Measurements from ENCODE around the gene C12orf50.

C12orf50 gene

DNA sequence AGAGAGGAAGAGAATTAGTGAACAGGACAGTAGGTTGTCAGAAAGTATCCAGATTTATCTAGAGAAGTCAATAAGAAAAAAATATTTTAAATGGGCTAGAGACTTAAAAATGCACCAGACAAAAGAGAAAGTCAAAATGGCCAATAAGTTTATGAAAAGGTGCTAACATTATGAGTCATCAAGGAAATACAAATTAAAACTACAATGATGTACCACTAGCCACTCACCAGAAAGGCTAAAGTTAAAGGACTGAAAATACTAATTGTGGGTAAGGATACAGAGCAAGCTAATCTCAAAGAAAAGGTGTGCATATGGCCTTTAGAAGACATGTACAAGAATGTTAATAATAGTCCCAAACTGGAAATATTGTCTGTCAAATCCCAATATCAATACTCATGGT, 37.7 kb downstream of the C12orf50 start:
- TF ChIP-seq POLR2AphosphoS5 (IDR thresholded peaks at IDR 0.05; ENCODE audit: low read depth, low read length), result no peak
- TF ChIP-seq, protein P1, sequence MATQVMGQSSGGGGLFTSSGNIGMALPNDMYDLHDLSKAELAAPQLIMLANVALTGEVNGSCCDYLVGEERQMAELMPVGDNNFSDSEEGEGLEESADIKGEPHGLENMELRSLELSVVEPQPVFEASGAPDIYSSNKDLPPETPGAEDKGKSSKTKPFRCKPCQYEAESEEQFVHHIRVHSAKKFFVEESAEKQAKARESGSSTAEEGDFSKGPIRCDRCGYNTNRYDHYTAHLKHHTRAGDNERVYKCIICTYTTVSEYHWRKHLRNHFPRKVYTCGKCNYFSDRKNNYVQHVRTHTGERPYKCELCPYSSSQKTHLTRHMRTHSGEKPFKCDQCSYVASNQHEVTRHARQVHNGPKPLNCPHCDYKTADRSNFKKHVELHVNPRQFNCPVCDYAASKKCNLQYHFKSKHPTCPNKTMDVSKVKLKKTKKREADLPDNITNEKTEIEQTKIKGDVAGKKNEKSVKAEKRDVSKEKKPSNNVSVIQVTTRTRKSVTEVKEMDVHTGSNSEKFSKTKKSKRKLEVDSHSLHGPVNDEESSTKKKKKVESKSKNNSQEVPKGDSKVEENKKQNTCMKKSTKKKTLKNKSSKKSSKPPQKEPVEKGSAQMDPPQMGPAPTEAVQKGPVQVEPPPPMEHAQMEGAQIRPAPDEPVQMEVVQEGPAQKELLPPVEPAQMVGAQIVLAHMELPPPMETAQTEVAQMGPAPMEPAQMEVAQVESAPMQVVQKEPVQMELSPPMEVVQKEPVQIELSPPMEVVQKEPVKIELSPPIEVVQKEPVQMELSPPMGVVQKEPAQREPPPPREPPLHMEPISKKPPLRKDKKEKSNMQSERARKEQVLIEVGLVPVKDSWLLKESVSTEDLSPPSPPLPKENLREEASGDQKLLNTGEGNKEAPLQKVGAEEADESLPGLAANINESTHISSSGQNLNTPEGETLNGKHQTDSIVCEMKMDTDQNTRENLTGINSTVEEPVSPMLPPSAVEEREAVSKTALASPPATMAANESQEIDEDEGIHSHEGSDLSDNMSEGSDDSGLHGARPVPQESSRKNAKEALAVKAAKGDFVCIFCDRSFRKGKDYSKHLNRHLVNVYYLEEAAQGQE (IDR thresholded peaks at IDR 0.05; ENCODE audit: insufficient read depth in 1 of 2, low read depth in 2 of 2, low read length in 2 of 2), result no peak
- TF ChIP-seq TAF1 (IDR thresholded peaks at IDR 0.05; ENCODE audit: borderline replicate concordance, insufficient read depth, low read length), result no peak
- TF ChIP-seq SIN3A (IDR thresholded peaks at IDR 0.05; ENCODE audit: borderline replicate concordance, insufficient read depth, low read length), result no peak
- no peak for TF ChIP-seq FOXP2 (optimal IDR thresholded peaks at IDR 0.05; ENCODE audit: borderline replicate concordance, extremely low read depth, extremely low read length, insufficient read depth)

DNA sequence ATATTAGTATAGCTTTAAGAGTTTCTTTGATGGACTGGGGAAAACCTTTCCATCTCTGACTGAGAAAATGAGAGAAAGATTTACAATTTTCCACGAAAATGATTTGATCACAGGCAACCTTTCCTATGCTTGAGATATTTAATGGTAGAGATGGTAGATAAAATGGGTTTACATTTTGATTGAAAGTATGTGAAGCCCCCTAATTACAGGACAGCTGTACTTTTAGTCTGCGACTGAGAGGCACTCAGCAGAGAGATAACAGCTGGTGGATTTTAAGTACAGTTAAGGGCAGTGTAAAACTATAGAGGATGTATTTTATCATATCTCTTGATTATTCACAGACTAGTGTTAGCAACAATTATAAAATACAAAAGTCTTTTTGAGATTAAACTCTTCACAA, 40.7 kb downstream of the C12orf50 start:
- TF ChIP-seq POLR2AphosphoS5 (IDR thresholded peaks at IDR 0.05; ENCODE audit: low read depth, low read length), result no peak
- TF ChIP-seq SIN3A (IDR thresholded peaks at IDR 0.05; ENCODE audit: borderline replicate concordance, insufficient read depth, low read length), result no peak
- TF ChIP-seq TAF1 (IDR thresholded peaks at IDR 0.05; ENCODE audit: borderline replicate concordance, insufficient read depth, low read length), result no peak
- TF ChIP-seq, protein P1 (IDR thresholded peaks at IDR 0.05; ENCODE audit: insufficient read depth in 1 of 2, low read depth in 2 of 2, low read length in 2 of 2), result no peak
- TF ChIP-seq FOXP2 (optimal IDR thresholded peaks at IDR 0.05; ENCODE audit: borderline replicate concordance, extremely low read depth, extremely low read length, insufficient read depth), result no peak

DNA sequence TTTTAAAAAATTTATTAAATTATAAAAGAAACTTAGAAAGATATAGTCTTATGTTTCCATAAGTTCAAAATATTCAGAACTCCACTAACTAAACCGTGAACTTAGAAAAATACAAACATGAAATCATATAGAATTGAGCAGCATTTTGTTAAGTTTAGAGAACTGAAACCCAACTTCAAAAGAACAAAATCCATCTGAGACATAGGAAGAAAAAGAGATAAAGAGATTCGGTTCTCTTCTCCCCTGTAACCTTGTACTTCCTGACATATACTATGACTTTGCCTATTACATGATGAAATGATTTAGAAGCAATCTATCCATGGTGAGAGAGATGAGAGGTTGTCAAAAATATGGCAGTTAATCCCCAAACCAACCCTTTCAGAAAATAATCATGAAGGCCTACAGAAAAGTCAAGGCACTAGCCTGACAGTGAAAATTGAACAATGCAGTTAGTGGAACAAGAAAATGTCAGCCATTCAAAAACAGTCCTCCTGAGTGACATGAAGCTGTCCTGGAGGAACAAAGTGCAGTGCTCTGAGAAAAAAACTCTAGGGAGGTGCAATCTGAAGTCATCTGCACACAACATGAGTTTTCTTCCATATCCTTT, 44.0 kb downstream of the C12orf50 start:
- TF ChIP-seq POLR2AphosphoS5 (IDR thresholded peaks at IDR 0.05; ENCODE audit: low read depth, low read length) (no peak), TAF1 (IDR thresholded peaks at IDR 0.05; ENCODE audit: borderline replicate concordance, insufficient read depth, low read length) (no peak), SIN3A (IDR thresholded peaks at IDR 0.05; ENCODE audit: borderline replicate concordance, insufficient read depth, low read length) (no peak), FOXP2 (optimal IDR thresholded peaks at IDR 0.05; ENCODE audit: borderline replicate concordance, extremely low read depth, extremely low read length, insufficient read depth) (no peak)
- TF ChIP-seq, protein P1 (IDR thresholded peaks at IDR 0.05; ENCODE audit: insufficient read depth in 1 of 2, low read depth in 2 of 2, low read length in 2 of 2), result no peak

DNA sequence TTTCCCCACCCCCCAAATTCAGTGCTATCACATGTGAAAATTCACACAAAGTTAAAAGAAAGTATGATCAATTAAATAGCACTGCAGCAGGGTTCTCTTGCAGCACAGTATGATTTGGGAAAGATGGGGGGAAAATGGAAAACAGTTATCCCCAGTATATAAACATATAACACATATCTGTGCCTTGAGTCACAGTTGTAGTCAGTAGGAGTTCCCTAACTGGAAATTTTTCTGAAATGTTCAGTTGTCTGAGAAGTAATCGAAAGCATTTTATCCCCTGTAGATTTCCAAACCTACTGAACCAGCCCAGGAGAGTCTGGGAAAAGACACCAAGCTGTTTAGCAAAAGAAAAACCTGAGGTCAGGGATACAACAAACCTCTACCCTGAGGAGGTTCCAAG, 47.0 kb downstream of the C12orf50 start:
- no peak for TF ChIP-seq POLR2AphosphoS5 (IDR thresholded peaks at IDR 0.05; ENCODE audit: low read depth, low read length)
- no peak for TF ChIP-seq TAF1 (IDR thresholded peaks at IDR 0.05; ENCODE audit: borderline replicate concordance, insufficient read depth, low read length)
- TF ChIP-seq, protein P1 (IDR thresholded peaks at IDR 0.05; ENCODE audit: insufficient read depth in 1 of 2, low read depth in 2 of 2, low read length in 2 of 2), result no peak
- no peak for TF ChIP-seq FOXP2 (optimal IDR thresholded peaks at IDR 0.05; ENCODE audit: borderline replicate concordance, extremely low read depth, extremely low read length, insufficient read depth)
- no peak for TF ChIP-seq SIN3A (IDR thresholded peaks at IDR 0.05; ENCODE audit: borderline replicate concordance, insufficient read depth, low read length)
